IPS DF 6.9 (cell line): ENCODE measurements around the gene SOX5.
"Not testable (repeated sequence)": the region's sequence is repeated elsewhere in the genome, so short reads cannot be mapped to it uniquely, and the experiment has no call there.

Source experiments
- DNase-seq: peaks from one replicate; pipeline ENCODE4 v3.0.0-alpha.2; 2013; ENCODE audit warnings: low read depth, low spot score
- H3K27ac ChIP-seq: one replicate; pipeline ENCODE4 v1.5.1; 2013; ENCODE audit warnings: low read length, control low read depth
- H3K27me3 ChIP-seq: 2 replicates; pipeline ENCODE4 v1.6.1; 2013; ENCODE audit warnings: mild to moderate bottlenecking, low read length; ENCODE audit not compliant: control insufficient read depth, insufficient read depth
- H3K36me3 ChIP-seq: 2 replicates; pipeline ENCODE4 v1.6.1; 2013; ENCODE audit warnings: low read length; ENCODE audit not compliant: control insufficient read depth, insufficient read depth
- H3K4me1 ChIP-seq: 2 replicates; pipeline ENCODE4 v1.6.1; 2013; ENCODE audit warnings: low read length; ENCODE audit not compliant: control insufficient read depth, insufficient read depth
- H3K4me3 ChIP-seq: 2 replicates; pipeline ENCODE4 v1.5.1; 2013; ENCODE audit warnings: mild to moderate bottlenecking, low read length
- H3K9me3 ChIP-seq: 2 replicates; pipeline ENCODE4 v1.6.1; 2013; ENCODE audit warnings: low read length, inconsistent platforms; ENCODE audit not compliant: control insufficient read depth, insufficient read depth
- WGBS: extraction: QIAGEN DNeasy Blood & Tissue Kit; methylation state at CpG from one replicate; pipeline ENCODE4 v1.1.7; 2013; ENCODE audit warnings: mixed read lengths, missing lambda C conversion rate; ENCODE audit not compliant: insufficient read length, insufficient coverage; 5-methylcytosine and 5-hydroxymethylcytosine counted together

The SOX5 gene

DNA sequence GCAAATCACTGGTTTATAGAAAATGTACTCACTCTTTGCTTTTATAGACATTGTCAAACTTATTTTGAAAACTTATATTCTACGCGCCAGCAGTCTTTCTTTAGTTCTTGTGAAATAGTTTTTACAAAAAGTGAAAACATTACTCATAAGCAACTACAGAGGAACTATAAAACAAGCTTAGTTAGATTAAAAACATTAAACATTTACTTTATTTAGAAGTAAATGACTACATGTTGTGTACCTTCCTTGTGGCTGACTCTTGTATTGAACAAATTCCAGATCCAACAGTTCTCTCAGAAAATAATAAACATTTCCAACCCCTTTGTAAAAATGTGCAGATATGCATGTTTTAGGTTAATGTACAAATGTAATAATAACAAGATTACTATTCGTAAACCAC lies 198.5 kb downstream of the SOX5 start:
- no peak overlapping the region for H3K27ac ChIP-seq

DNA sequence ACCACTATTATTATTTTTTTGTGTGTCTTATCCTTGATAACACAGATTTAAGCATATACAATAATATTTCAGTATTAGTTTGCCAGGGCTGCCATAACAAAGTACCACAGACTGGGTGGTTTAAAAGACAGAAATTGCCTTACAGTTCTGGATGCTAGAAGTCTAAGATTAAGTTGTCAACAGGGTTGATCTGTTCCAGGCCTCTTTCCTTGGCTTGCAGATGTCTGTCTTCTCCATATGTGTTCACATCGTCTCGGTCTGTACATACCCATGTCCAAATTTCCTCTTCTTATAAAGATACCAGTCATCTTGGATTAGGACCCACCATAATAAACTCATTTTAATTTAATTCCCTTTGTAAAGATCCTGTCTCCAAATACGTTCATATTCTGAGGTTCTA lies 204.8 kb downstream of the SOX5 start:
- H3K36me3 ChIP-seq, result no peaks in the 10 kb centered on the region
- no CpG with 5 or more reads among the region's 3 CpGs for WGBS
- no peak overlapping the region for H3K27ac ChIP-seq
- no peaks in the 10 kb centered on the region for H3K4me1 ChIP-seq
- H3K27me3 ChIP-seq, result no peaks in the 10 kb centered on the region
- no peaks in the 10 kb centered on the region for H3K9me3 ChIP-seq
- no peak overlapping the region for H3K4me3 ChIP-seq
- no peak for DNase-seq

More for the DNA sequence above, 198.5 kb downstream of the SOX5 start:
- Histone ChIP-seq H3K4me1 (peaks cover 3% of the 10 kb centered on the region; the same call in 1 of the 2 replicates), H3K27me3 (no peaks in the 10 kb centered on the region), H3K36me3 (no peaks in the 10 kb centered on the region), H3K9me3 (no peaks in the 10 kb centered on the region), H3K4me3 (no peak overlapping the region)
- no peak for DNase-seq
- no CpG with 5 or more reads among the region's 3 CpGs for WGBS

GRCh38 chr12:23742574-23742973 lies 206.9 kb downstream of the SOX5 start:
- no CpG with 5 or more reads among the region's 3 CpGs for WGBS
- no peak for DNase-seq

DNA sequence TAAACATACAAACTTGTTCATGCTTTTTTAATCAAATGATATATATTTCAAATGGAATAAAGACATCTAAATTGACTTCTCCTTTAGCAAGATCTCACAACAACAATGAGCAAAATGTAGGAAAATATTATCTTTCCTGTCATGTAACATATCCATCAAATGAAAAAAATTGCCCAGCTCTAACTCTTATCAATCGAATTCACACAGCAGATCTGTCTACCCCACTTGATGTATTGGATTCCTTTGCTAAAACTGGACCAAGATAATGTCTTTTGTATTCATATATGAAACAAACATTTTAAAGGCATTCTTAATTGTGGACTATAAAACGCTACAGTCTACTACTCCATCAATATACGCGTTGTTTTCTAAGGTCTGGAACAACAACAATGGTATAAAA lies 218.0 kb downstream of the SOX5 start:
- no peak overlapping the region for H3K27ac ChIP-seq

More at GRCh38 chr12:23742574-23742973, 206.9 kb downstream of the SOX5 start:
- no peaks in the 10 kb centered on the region for H3K27me3 ChIP-seq
- H3K9me3 ChIP-seq, result no peaks in the 10 kb centered on the region
- H3K36me3 ChIP-seq, result no peaks in the 10 kb centered on the region
- no peak overlapping the region for H3K4me3 ChIP-seq
- H3K27ac ChIP-seq, result no peak overlapping the region
- H3K4me1 ChIP-seq, result no peaks in the 10 kb centered on the region

DNA sequence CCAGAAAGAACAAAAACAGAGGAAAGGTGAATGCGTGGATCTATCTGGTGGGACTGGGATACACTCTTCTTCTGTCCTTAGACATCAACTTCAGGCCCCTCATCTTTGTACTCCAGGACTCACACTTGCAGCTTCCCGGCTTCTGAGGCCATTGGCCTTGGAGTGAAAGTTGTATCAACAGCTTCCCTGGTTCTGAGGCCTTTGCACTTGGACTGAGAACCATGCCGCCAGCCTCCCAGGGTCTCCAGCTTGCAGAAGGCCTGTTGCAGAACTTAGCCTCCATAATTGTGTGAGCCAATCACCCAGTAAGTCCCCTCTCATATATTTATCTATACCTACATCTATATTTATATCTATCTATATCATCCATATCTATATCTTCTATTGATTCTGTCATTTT lies 218.4 kb downstream of the SOX5 start:
- Histone ChIP-seq H3K4me1 (no peaks in the 10 kb centered on the region), H3K9me3 (no peaks in the 10 kb centered on the region), H3K36me3 (no peaks in the 10 kb centered on the region), H3K27me3 (no peaks in the 10 kb centered on the region), H3K27ac (no peak overlapping the region), H3K4me3 (no peak overlapping the region)
- DNase-seq, result no peak
- WGBS, result no CpG with 5 or more reads among the region's 3 CpGs

More for the DNA sequence above, 218.0 kb downstream of the SOX5 start:
- H3K4me1 ChIP-seq, result no peaks in the 10 kb centered on the region
- H3K27me3 ChIP-seq, result no peaks in the 10 kb centered on the region
- no peaks in the 10 kb centered on the region for H3K9me3 ChIP-seq
- WGBS, result no CpG with 5 or more reads among the region's 4 CpGs
- no peaks in the 10 kb centered on the region for H3K36me3 ChIP-seq
- no peak for DNase-seq
- H3K4me3 ChIP-seq, result no peak overlapping the region

GRCh38 chr12:23729359-23729758 lies 220.1 kb downstream of the SOX5 start:
- no peaks in the 10 kb centered on the region for H3K36me3 ChIP-seq
- no peak overlapping the region for H3K4me3 ChIP-seq
- no peaks in the 10 kb centered on the region for H3K27me3 ChIP-seq
- no peaks in the 10 kb centered on the region for H3K4me1 ChIP-seq
- no peak overlapping the region for H3K27ac ChIP-seq
- H3K9me3 ChIP-seq, result no peaks in the 10 kb centered on the region
- DNase-seq, result no peak

DNA sequence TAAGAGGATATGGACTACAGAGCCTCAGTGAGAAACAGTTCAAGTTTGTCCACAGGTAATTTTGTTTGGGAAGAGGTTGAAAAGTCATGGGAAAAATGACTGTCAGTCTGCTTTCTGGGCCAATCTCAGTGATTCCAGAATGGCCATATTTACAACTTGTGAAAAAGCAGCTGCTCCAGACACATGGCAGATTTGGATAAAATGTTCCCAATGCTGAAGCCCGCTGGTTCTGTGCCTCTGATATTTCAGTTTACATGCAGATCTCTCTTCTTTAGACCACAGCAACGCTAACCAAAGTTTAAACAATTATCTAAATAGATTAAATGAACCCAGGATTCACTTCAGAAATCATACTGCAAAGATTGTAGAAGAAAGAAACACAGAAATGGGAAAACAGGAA lies 222.8 kb downstream of the SOX5 start:
- WGBS, result no CpG with 5 or more reads among the region's 2 CpGs
- Histone ChIP-seq H3K36me3 (no peaks in the 10 kb centered on the region), H3K27me3 (no peaks in the 10 kb centered on the region), H3K9me3 (no peaks in the 10 kb centered on the region), H3K4me1 (no peaks in the 10 kb centered on the region), H3K4me3 (no peak overlapping the region), H3K27ac (no peak overlapping the region)
- no peak for DNase-seq

- H3K27ac ChIP-seq, result no peak overlapping the region
- no peaks in the 10 kb centered on the region for H3K4me1 ChIP-seq
- WGBS, result 100% methylated on average over 1 of the region's 7 CpGs
- no peaks in the 10 kb centered on the region for H3K27me3 ChIP-seq
- H3K9me3 ChIP-seq, result no peaks in the 10 kb centered on the region
- no peak overlapping the region for H3K4me3 ChIP-seq
- H3K36me3 ChIP-seq, result no peaks in the 10 kb centered on the region
- no peak for DNase-seq
These were observed 226.8 kb downstream of the SOX5 start for GRCh38 chr12:23722655-23723054.

GRCh38 chr12:23721268-23721667 lies 228.2 kb downstream of the SOX5 start:
- DNase-seq, result no peak
- H3K9me3 ChIP-seq, result no peaks in the 10 kb centered on the region
- H3K27ac ChIP-seq, result no peak overlapping the region
- H3K4me1 ChIP-seq, result no peaks in the 10 kb centered on the region
- no peaks in the 10 kb centered on the region for H3K27me3 ChIP-seq
- H3K36me3 ChIP-seq, result no peaks in the 10 kb centered on the region
- no peak overlapping the region for H3K4me3 ChIP-seq
- WGBS, result no CpG with 5 or more reads among the region's 8 CpGs

- Histone ChIP-seq H3K4me1 (no peaks in the 10 kb centered on the region), H3K9me3 (no peaks in the 10 kb centered on the region), H3K4me3 (no peak overlapping the region), H3K27me3 (no peaks in the 10 kb centered on the region), H3K36me3 (no peaks in the 10 kb centered on the region), H3K27ac (no peak overlapping the region)
- DNase-seq, result no peak
- no CpG with 5 or more reads among the region's 2 CpGs for WGBS
These were observed 230.0 kb downstream of the SOX5 start for GRCh38 chr12:23719493-23719892.

- H3K27ac ChIP-seq, H3K36me3 ChIP-seq, H3K9me3 ChIP-seq, H3K4me1 ChIP-seq, DNase-seq, H3K4me3 ChIP-seq, H3K27me3 ChIP-seq: not testable (repeated sequence)
- no CpG with 5 or more reads among the region's 4 CpGs for WGBS
These were observed 239.1 kb downstream of the SOX5 start for GRCh38 chr12:23710361-23710760.
